Left ventricle myocardium inferior (tissue), 1 donor: Measurements from ENCODE around the gene TPM4. TPM values are rescaled to one million over a fixed set of nuclear protein-coding genes. Genes with fewer than 3 reads are reported as not detected.

Source experiments
- DNase-seq: peaks from one replicate; pipeline ENCODE4 v3.0.0-alpha.2; 2020
- H3K27ac ChIP-seq: fragments of 200-600 bp; replicated peaks from 2 replicates; pipeline ENCODE4 v1.8.0; 2021
- H3K27me3 ChIP-seq: fragments of 200-600 bp; 2 replicates; pipeline ENCODE4 v1.8.0; 2021; ENCODE audit warnings: low read depth
- H3K36me3 ChIP-seq: fragments of 200-600 bp; 2 replicates; pipeline ENCODE4 v1.8.0; 2021
- H3K4me1 ChIP-seq: fragments of 200-600 bp; 2 replicates; pipeline ENCODE4 v1.8.0; 2021
- H3K4me3 ChIP-seq: fragments of 200-600 bp; 2 replicates; pipeline ENCODE4 v1.8.0; 2021; ENCODE audit warnings: mild to moderate bottlenecking, moderate library complexity
- H3K9me3 ChIP-seq: fragments of 200-600 bp; replicated peaks from 2 replicates; pipeline ENCODE4 v1.8.0; 2021
- CTCF ChIP-seq: fragments of 200-600 bp; IDR thresholded peaks from 2 replicates; pipeline ENCODE4 v1.8.0; 2021; ENCODE audit warnings: antibody characterized with exemption, mild to moderate bottlenecking, borderline replicate concordance
- intact Hi-C: fragments of 100-400 bp; cut with micrococcal nuclease; formaldehyde crosslinking; loops from one replicate; pipeline ENCODE4 v1.11.0; 2022
- total RNA-seq: library from RNA; stranded (reverse); fragmentation: NEBNext Ultra II Directional; extraction: Animal tissue kit (Norgen Biotek cat#: 25700); gene quantifications from one replicate; pipeline ENCODE4 v1.2.1, GENCODE V29; 2021
- donor health status: DM: no; HTN: yes; CAD: no; lungs with severe emphysema.

TPM4 gene
- total RNA-seq, 1 donor from 2014 or later: 69.6 TPM

GRCh38 chr19:16087940-16088339, 11.6 kb downstream of the TPM4 start:
- no peaks in the 10 kb centered on the region for H3K27me3 ChIP-seq
- no peak for TF ChIP-seq CTCF
- H3K9me3 ChIP-seq: no peaks in the 10 kb centered on the region
- no peak for DNase-seq
- intact Hi-C loops: no loop called here
- peaks cover 100% of the 10 kb centered on the region for H3K36me3 ChIP-seq
- H3K4me1 ChIP-seq: peaks cover 40% of the 10 kb centered on the region
- H3K4me3 ChIP-seq: no peak overlapping the region
- no peak overlapping the region for H3K27ac ChIP-seq

- Histone ChIP-seq H3K27ac (no peak overlapping the region), H3K4me1 (peaks cover 37% of the 10 kb centered on the region), H3K4me3 (no peak overlapping the region), H3K27me3 (no peaks in the 10 kb centered on the region), H3K36me3 (peaks cover 100% of the 10 kb centered on the region), H3K9me3 (no peaks in the 10 kb centered on the region)
- intact Hi-C loops: no loop called here
- no peak for TF ChIP-seq CTCF
- no peak for DNase-seq
Measured at GRCh38 chr19:16088351-16089009, 12.2 kb downstream of the TPM4 start.

GRCh38 chr19:16089010-16089846, 12.9 kb downstream of the TPM4 start:
- Histone ChIP-seq H3K27ac (no peak overlapping the region), H3K27me3 (no peaks in the 10 kb centered on the region), H3K36me3 (peaks cover 100% of the 10 kb centered on the region), H3K4me1 (peaks cover 37% of the 10 kb centered on the region), H3K9me3 (no peaks in the 10 kb centered on the region), H3K4me3 (no peak overlapping the region)
- intact Hi-C loops: no loop called here
- TF ChIP-seq CTCF: no peak
- DNase-seq: no peak

- H3K4me1 ChIP-seq: peaks cover 17% of the 10 kb centered on the region
- intact Hi-C loops: no loop called here
- no peak overlapping the region for H3K4me3 ChIP-seq
- no peaks in the 10 kb centered on the region for H3K9me3 ChIP-seq
- no peak for DNase-seq
- no peaks in the 10 kb centered on the region for H3K27me3 ChIP-seq
- TF ChIP-seq CTCF: no peak
- H3K27ac ChIP-seq: no peak overlapping the region
- peaks cover 100% of the 10 kb centered on the region for H3K36me3 ChIP-seq
Measured at GRCh38 chr19:16091546-16092475, 15.5 kb downstream of the TPM4 start.

- Histone ChIP-seq H3K36me3 (peaks cover 100% of the 10 kb centered on the region), H3K4me1 (no peaks in the 10 kb centered on the region), H3K4me3 (no peak overlapping the region), H3K9me3 (no peaks in the 10 kb centered on the region), H3K27me3 (no peaks in the 10 kb centered on the region), H3K27ac (peak overlapping the region; percentile 52)
- DNase-seq: no peak
- intact Hi-C loops: no loop called here
- TF ChIP-seq CTCF: no peak
Measured at GRCh38 chr19:16094360-16095070, 18.2 kb downstream of the TPM4 start.
